ENCODE measurements around the gene IER5. TPM values are rescaled to one million over a fixed set of nuclear protein-coding genes. Genes with fewer than 3 reads are reported as not detected.

The IER5 gene
- total and polyA plus RNA-seq, 2 of the 13 experiments (the other 11 are each of a cell fraction or from before 2014, with no cell fraction given): 2.5 to 3.5 TPM

DNA sequence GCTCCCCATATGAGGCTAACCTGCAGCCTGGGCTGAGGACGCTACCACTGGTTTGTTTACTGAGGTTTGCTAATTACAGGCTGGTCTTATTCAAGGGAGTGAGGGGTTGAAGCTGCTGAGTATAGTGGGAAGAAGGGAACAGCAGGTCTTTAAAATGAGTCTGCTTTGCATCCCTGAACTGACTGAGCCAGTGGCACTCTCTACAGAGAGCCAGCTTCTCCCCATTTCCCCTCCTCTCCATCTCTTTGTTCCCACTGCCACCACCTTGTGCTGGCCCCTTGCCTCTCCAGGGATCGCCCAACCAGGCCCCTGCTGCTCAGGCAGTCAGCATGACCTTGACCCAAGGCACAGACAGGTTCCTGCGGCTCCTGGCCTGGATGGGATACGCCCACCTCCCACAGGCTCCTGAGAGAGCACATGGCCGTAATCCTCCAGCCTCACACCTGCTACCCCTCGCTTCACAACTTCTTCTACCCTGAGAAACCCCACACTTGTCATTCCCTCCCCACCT, 45.0 kb downstream of the IER5 start (continued):
- TF ChIP-seq ELK4 (CRISPR knock-in tag; IDR thresholded peaks at IDR 0.05; ENCODE audit: borderline replicate concordance) (no peak), ZNF674 (CRISPR knock-in tag; IDR thresholded peaks at IDR 0.05; ENCODE audit: low read depth) (no peak), ZNF605 (CRISPR knock-in tag; IDR thresholded peaks at IDR 0.05) (no peak), ZNF205 (CRISPR knock-in tag; IDR thresholded peaks at IDR 0.05) (no peak), STAT5B (CRISPR knock-in tag; IDR thresholded peaks at IDR 0.05) (no peak), STAG1 (CRISPR knock-in tag; IDR thresholded peaks at IDR 0.05) (no peak), NCOA1 (CRISPR knock-in tag; IDR thresholded peaks at IDR 0.05) (no peak), MBNL3 (CRISPR knock-in tag; conservative IDR thresholded peaks at IDR 0.05) (no peak), GRHL1 (CRISPR knock-in tag; conservative IDR thresholded peaks at IDR 0.05) (no peak), ZFYVE20 (CRISPR knock-in tag; IDR thresholded peaks at IDR 0.05; ENCODE audit: borderline replicate concordance, low read depth) (no peak), TRIM24 (CRISPR knock-in tag; IDR thresholded peaks at IDR 0.05) (no peak), MXD4 (CRISPR knock-in tag; IDR thresholded peaks at IDR 0.05) (no peak), MAFG (CRISPR knock-in tag; IDR thresholded peaks at IDR 0.05) (no peak), NR2C2 (CRISPR knock-in tag; IDR thresholded peaks at IDR 0.05; ENCODE audit: borderline replicate concordance) (peak; percentile 77), ZC3H4 (CRISPR knock-in tag; IDR thresholded peaks at IDR 0.05; ENCODE audit: borderline replicate concordance) (no peak), ZBTB38 (CRISPR knock-in tag; IDR thresholded peaks at IDR 0.05) (no peak), ZNF777 (CRISPR knock-in tag; IDR thresholded peaks at IDR 0.05) (no peak), ZNF432 (CRISPR knock-in tag; IDR thresholded peaks at IDR 0.05; ENCODE audit: borderline replicate concordance) (no peak), ZEB1 (IDR thresholded peaks at IDR 0.05; ENCODE audit: insufficient replicate concordance, low read depth) (peak; percentile 72), DPF2 (CRISPR knock-in tag; IDR thresholded peaks at IDR 0.05; ENCODE audit: borderline replicate concordance, low read depth) (no peak), ZNF234 (CRISPR knock-in tag; conservative IDR thresholded peaks at IDR 0.05) (no peak), TOE1 (CRISPR knock-in tag; IDR thresholded peaks at IDR 0.05) (no peak), HNRNPLL (IDR thresholded peaks at IDR 0.05; ENCODE audit: low read depth, low read length, poor library complexity, severe bottlenecking) (no peak), FOXA1 (IDR thresholded peaks at IDR 0.05) (no peak), FOXA1 (CRISPR knock-in tag; IDR thresholded peaks at IDR 0.05) (peak; percentile 4; the same call in 1 of the 2 replicates), FIP1L1 (IDR thresholded peaks at IDR 0.05; ENCODE audit: borderline replicate concordance, insufficient read depth, low read depth, low read length) (no peak), ZNF570 (CRISPR knock-in tag; IDR thresholded peaks at IDR 0.05; ENCODE audit: borderline replicate concordance) (no peak), ARHGAP35 (CRISPR knock-in tag; IDR thresholded peaks at IDR 0.05; ENCODE audit: borderline replicate concordance) (no peak), HDAC6 (IDR thresholded peaks at IDR 0.05; ENCODE audit: low read depth, low read length) (no peak)
- TF ChIP-seq, protein P1, sequence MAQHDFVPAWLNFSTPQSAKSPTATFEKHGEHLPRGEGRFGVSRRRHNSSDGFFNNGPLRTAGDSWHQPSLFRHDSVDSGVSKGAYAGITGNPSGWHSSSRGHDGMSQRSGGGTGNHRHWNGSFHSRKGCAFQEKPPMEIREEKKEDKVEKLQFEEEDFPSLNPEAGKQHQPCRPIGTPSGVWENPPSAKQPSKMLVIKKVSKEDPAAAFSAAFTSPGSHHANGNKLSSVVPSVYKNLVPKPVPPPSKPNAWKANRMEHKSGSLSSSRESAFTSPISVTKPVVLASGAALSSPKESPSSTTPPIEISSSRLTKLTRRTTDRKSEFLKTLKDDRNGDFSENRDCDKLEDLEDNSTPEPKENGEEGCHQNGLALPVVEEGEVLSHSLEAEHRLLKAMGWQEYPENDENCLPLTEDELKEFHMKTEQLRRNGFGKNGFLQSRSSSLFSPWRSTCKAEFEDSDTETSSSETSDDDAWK (CRISPR knock-in tag; IDR thresholded peaks at IDR 0.05): no peak
